ENCODE measurements around the gene PNPLA1.

PNPLA1 gene

GRCh38 chr6:36285797-36286196, 15.9 kb downstream of the PNPLA1 start:
- no peak for DNase-seq

- no peak for DNase-seq
Measured at GRCh38 chr6:36286858-36287257, 17.0 kb downstream of the PNPLA1 start.

GRCh38 chr6:36289281-36289878, 19.5 kb downstream of the PNPLA1 start:
- DNase-seq = no peak

- DNase-seq = no peak
Measured at GRCh38 chr6:36290668-36291620, 21.1 kb downstream of the PNPLA1 start.

- no peak for DNase-seq
Measured at GRCh38 chr6:36292170-36292569, 22.3 kb downstream of the PNPLA1 start.

GRCh38 chr6:36296240-36296639, 26.4 kb downstream of the PNPLA1 start:
- no peak for DNase-seq

- no peak for DNase-seq
Measured at GRCh38 chr6:36297051-36297450, 27.2 kb downstream of the PNPLA1 start.

- no peak for DNase-seq
Measured at GRCh38 chr6:36297511-36297910, 27.7 kb downstream of the PNPLA1 start.

GRCh38 chr6:36298027-36298426, 28.2 kb downstream of the PNPLA1 start:
- no peak for DNase-seq

- DNase-seq = no peak
Measured at GRCh38 chr6:36301085-36301658, 31.3 kb downstream of the PNPLA1 start.

- no peak for DNase-seq
Measured at GRCh38 chr6:36301781-36302180, 31.9 kb downstream of the PNPLA1 start.

GRCh38 chr6:36302227-36302976, 32.5 kb downstream of the PNPLA1 start:
- DNase-seq = peak in 12 of 14 donors; percentile 9 to 65 (median 38)

- no peak for DNase-seq
Measured at GRCh38 chr6:36305885-36306284, 36.0 kb downstream of the PNPLA1 start.

GRCh38 chr6:36306375-36306774, 36.5 kb downstream of the PNPLA1 start:
- no peak for DNase-seq

- DNase-seq = no peak
Measured at GRCh38 chr6:36308514-36308913, 38.7 kb downstream of the PNPLA1 start.

GRCh38 chr6:36309203-36309602, 39.3 kb downstream of the PNPLA1 start:
- no peak for DNase-seq

- no peak for DNase-seq
Measured at GRCh38 chr6:36309900-36310299, 40.0 kb downstream of the PNPLA1 start.

GRCh38 chr6:36312854-36313648, 43.2 kb downstream of the PNPLA1 start:
- peak in 2 of 14 donors; percentile 9 to 14 for DNase-seq

GRCh38 chr6:36313649-36313936, 43.7 kb downstream of the PNPLA1 start:
- no peak for DNase-seq

GRCh38 chr6:36314221-36315014, 44.6 kb downstream of the PNPLA1 start:
- no peak for DNase-seq

GRCh38 chr6:36315921-36316320, 46.1 kb downstream of the PNPLA1 start:
- DNase-seq = no peak

Data from C1 segment of cervical spinal cord (tissue), 14 donors.